Measurements from ENCODE around the gene TMEM186. TPM values are rescaled to one million over a fixed set of nuclear protein-coding genes. Genes with fewer than 3 reads are reported as not detected.
"Not testable (repeated sequence)": the region's sequence is repeated elsewhere in the genome, so short reads cannot be mapped to it uniquely, and the experiment has no call there.

TMEM186 gene
- total and polyA plus RNA-seq, 2 of the 4 experiments (the other 2 are of a cell fraction) = 5.7 to 6.8 TPM

DNA sequence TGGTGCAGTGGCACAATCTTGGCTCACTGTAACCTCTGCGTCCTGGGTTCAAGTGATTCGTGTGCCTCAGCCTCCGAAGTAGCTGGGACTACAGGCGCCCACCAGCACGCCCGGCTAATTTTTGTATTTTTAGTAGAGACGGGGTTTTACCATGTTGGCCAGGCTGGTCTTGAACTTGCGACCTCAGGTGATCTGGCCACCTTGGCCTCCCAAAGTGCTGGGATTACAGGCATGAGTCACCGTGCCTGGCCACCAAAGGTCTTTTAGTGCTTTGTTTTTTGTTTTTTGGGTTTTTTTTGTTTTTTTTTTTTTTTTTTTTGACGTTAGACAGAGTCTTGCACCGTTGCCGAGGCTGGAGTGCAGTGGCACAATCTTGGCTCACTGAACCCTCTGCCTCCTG is 6.3 kb upstream of the TMEM186 start:
- 100% methylated on average over 2 of the region's 12 CpGs; no CpG with 5 or more reads in 1 of the 2 experiments for WGBS, 2 experiments (ENCODE audit: extremely low coverage in 2 of 2, insufficient read length in 1 of 2)
- H3K4ac ChIP-seq (ENCODE audit: low read depth, low read length); H3K56ac ChIP-seq (ENCODE audit: extremely low read depth, insufficient read depth, low read length); H3K18ac ChIP-seq (ENCODE audit: low read depth, low read length); H2BK20ac ChIP-seq (ENCODE audit: low read depth, low read length); POLR2A ChIA-PET (ENCODE audit: unreplicated experiment); intact Hi-C loops (cut with micrococcal nuclease); dilution Hi-C loops (cut with HindIII; ENCODE audit: low sequenced_read_pairs, unreplicated experiment); in situ Hi-C loops (cut with MboI; ENCODE audit: low sequenced_read_pairs); H2AK9ac ChIP-seq (replicated peaks; ENCODE audit: low read depth, low read length, poor library complexity); H3K23ac ChIP-seq (ENCODE audit: low read depth, low read length); H2BK15ac ChIP-seq (ENCODE audit: low read depth, low read length); H3K9ac ChIP-seq (ENCODE audit: low read depth, low read length); H3K14ac ChIP-seq (replicated peaks; ENCODE audit: low read depth, low read length); H4K8ac ChIP-seq (ENCODE audit: low read depth in 2 of 2, low read length in 2 of 2); H2AK5ac ChIP-seq (ENCODE audit: low read depth, low read length); H4K91ac ChIP-seq (ENCODE audit: insufficient read depth, low read depth, low read length); H3K4me1 ChIP-seq (ENCODE audit: control insufficient read depth, insufficient read depth, low read length); H4K5ac ChIP-seq (ENCODE audit: low read depth, low read length); H3K27me3 ChIP-seq (ENCODE audit: control insufficient read depth, insufficient read depth, low read length); ATAC-seq (ENCODE audit: low read depth); H2AFZ ChIP-seq (replicated peaks; ENCODE audit: low read length, poor library complexity); H2BK5ac ChIP-seq (ENCODE audit: low read depth, low read length, poor library complexity, severe bottlenecking); BruUV-seq (replicated peaks); DNase-seq; H3K9me1 ChIP-seq (ENCODE audit: insufficient read depth, low read length); H3K4me3 ChIP-seq (ENCODE audit: insufficient read depth, low read depth, low read length); H2BK120ac ChIP-seq (ENCODE audit: low read depth, low read length); H3K4me2 ChIP-seq (ENCODE audit: low read depth, low read length); H3K9me3 ChIP-seq (ENCODE audit: control insufficient read depth, insufficient read depth, low read length); H3K27ac ChIP-seq (ENCODE audit: insufficient read depth, low read length): not testable (repeated sequence)
- Histone ChIP-seq H3K79me1 (ENCODE audit: low read depth in 1 of 2, low read length in 2 of 2) (peaks cover 25 to 50% of the 10 kb centered on the region in 2 experiments), H4K20me1 (ENCODE audit: insufficient read depth, low read length) (peaks cover 77% of the 10 kb centered on the region), H3K36me3 (ENCODE audit: control insufficient read depth, insufficient read depth, low read length) (peaks cover 54% of the 10 kb centered on the region)
- CTCF ChIA-PET = interaction anchor here (1.3 kb wide), 1 partner anchor 13 kb away, joined by 3 read pairs; no protein-coding TSS in a partner anchor
